22Rv1 (cell line): ENCODE results near the gene STRN4.

Experiments used
- H3K27ac ChIP-seq: fragments of 450-650 bp; 2 replicates; pipeline ENCODE4 v1.5.1; 2017
- CTCF ChIP-seq: fragments of 450-650 bp; IDR thresholded peaks from 2 replicates; pipeline ENCODE4 v1.5.1; 2017; ENCODE audit warnings: mild to moderate bottlenecking
- ZFX ChIP-seq: fragments of 450-650 bp; IDR thresholded peaks from 2 replicates; pipeline ENCODE4 v1.6.1; 2017; ENCODE audit warnings: antibody characterized with exemption, borderline replicate concordance

The STRN4 gene

GRCh38 chr19:46710687-46711086 lies 35.6 kb downstream of the STRN4 start:
- TF ChIP-seq ZFX (no peak), CTCF (no peak)
- no peak overlapping the region for H3K27ac ChIP-seq

GRCh38 chr19:46704379-46705076 lies 41.7 kb downstream of the STRN4 start:
- TF ChIP-seq ZFX = no peak
- TF ChIP-seq CTCF = peak; percentile 97

GRCh38 chr19:46700704-46701103 lies 45.5 kb downstream of the STRN4 start:
- TF ChIP-seq ZFX = no peak
- TF ChIP-seq CTCF = no peak
- H3K27ac ChIP-seq = no peak overlapping the region

More at GRCh38 chr19:46704379-46705076, 41.7 kb downstream of the STRN4 start:
- no peak overlapping the region for H3K27ac ChIP-seq

GRCh38 chr19:46698395-46699321 lies 47.6 kb downstream of the STRN4 start:
- no peak overlapping the region for H3K27ac ChIP-seq
- no peak for TF ChIP-seq CTCF
- no peak for TF ChIP-seq ZFX

GRCh38 chr19:46697204-46697960 lies 48.9 kb downstream of the STRN4 start:
- TF ChIP-seq ZFX = no peak
- TF ChIP-seq CTCF = no peak

GRCh38 chr19:46696866-46697203 lies 49.4 kb downstream of the STRN4 start:
- no peak for TF ChIP-seq ZFX
- TF ChIP-seq CTCF = no peak
- 0 out of 2 replicates have a peak overlapping the region, but pooled peaks have one; percentile 37 for H3K27ac ChIP-seq

More at GRCh38 chr19:46697204-46697960, 48.9 kb downstream of the STRN4 start:
- 0 out of 2 replicates have a peak overlapping the region, but pooled peaks have one; percentile 37 for H3K27ac ChIP-seq
